GM21786 (cell line): ENCODE measurements around the gene VPREB3.

Source experiments
- ATAC-seq: cut with Tn5 transposase; IDR thresholded peaks from one replicate; pipeline ENCODE4 v1.9.1; 2021; ENCODE audit not compliant: unreplicated experiment

VPREB3 gene

DNA sequence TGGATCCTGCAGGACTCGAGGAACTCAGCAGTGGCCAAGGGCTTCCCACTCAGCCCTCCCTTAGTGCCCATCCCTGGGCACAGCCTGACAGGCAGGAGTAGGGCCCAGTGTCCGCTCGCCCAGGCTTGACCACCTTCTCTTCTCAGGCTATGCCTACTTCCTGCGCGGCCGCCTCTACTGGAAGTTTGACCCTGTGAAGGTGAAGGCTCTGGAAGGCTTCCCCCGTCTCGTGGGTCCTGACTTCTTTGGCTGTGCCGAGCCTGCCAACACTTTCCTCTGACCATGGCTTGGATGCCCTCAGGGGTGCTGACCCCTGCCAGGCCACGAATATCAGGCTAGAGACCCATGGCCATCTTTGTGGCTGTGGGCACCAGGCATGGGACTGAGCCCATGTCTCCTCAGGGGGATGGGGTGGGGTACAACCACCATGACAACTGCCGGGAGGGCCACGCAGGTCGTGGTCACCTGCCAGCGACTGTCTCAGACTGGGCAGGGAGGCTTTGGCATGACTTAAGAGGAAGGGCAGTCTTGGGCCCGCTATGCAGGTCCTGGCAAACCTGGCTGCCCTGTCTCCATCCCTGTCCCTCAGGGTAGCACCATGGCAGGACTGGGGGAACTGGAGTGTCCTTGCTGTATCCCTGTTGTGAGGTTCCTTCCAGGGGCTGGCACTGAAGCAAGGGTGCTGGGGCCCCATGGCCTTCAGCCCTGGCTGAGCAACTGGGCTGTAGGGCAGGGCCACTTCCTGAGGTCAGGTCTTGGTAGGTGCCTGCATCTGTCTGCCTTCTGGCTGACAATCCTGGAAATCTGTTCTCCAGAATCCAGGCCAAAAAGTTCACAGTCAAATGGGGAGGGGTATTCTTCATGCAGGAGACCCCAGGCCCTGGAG lies 29.3 kb upstream of the VPREB3 start:
- ATAC-seq, result no peak

DNA sequence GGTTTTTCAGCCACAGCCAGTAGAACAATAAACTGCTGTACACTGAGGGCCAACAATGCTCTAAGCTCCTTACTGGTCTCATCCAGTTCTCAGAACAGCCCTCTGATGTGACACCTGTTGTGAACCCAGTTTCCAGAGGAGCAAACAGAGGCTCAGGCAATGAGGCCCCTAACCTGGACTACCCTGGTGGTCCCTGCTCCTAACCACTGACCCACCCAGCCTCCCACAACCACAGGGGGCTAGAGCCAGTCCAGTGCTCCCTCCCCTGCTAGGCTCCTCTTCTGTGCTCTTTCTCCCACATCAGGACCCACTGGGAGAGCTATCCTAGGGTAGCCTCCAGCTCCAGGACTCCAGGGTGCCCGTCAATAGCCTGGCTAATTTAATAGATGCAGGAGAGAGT lies 28.5 kb upstream of the VPREB3 start:
- ATAC-seq, result no peak

DNA sequence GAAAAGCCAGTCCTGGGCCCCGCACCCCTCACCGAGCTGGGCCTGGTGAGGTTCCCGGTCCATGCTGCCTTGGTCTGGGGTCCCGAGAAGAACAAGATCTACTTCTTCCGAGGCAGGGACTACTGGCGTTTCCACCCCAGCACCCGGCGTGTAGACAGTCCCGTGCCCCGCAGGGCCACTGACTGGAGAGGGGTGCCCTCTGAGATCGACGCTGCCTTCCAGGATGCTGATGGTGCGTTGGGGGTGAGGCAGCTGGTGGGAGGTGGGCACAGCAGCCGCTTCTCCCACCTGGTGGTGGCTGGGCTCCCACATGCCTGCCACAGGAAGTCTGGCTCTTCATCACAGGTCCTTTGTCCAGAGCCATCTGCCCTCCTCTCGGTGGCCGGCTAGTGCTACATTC lies 28.0 kb upstream of the VPREB3 start:
- ATAC-seq, result no peak

DNA sequence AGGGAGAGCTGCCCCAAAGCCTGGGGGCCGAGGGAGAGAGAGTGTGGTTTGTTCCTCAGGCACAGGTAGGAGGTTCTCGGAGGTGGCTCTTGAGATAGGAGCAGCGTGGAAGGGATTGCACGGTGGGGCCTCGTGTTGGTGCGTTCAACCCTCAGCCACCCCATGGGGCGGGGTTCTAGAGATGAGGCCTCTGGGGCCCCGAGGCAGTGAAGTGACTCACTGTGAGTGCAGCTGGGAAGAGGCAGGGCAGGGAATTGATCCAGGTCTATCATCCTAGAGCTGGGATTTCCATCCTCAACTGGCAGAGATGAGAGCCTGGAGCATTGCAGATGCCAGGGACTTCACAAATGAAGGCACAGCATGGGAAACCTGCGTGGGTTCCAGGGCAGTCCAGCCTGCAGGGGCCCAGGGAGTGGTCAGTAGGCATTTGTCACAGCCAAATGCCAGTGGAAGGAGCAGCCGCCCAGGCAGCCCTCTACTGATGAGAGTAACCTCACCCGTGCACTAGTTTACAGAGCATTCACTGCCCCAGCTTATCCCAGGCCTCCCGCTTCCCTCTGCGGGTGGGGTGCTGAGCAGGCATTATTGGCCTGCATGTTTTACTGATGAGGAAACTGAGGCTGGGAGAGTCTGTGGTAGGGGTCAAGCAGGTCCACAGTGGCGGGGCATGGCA lies 27.4 kb upstream of the VPREB3 start:
- no peak for ATAC-seq

DNA sequence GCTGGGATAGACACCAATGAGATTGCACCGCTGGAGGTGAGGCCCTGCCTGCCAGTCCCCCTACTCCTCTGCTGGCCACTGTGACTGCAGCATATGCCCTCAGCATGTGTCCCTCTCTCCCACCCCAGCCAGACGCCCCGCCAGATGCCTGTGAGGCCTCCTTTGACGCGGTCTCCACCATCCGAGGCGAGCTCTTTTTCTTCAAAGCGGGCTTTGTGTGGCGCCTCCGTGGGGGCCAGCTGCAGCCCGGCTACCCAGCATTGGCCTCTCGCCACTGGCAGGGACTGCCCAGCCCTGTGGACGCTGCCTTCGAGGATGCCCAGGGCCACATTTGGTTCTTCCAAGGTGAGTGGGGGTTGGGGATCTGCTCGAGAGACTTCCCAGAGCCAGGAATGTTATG lies 26.8 kb upstream of the VPREB3 start:
- ATAC-seq, result no peak

DNA sequence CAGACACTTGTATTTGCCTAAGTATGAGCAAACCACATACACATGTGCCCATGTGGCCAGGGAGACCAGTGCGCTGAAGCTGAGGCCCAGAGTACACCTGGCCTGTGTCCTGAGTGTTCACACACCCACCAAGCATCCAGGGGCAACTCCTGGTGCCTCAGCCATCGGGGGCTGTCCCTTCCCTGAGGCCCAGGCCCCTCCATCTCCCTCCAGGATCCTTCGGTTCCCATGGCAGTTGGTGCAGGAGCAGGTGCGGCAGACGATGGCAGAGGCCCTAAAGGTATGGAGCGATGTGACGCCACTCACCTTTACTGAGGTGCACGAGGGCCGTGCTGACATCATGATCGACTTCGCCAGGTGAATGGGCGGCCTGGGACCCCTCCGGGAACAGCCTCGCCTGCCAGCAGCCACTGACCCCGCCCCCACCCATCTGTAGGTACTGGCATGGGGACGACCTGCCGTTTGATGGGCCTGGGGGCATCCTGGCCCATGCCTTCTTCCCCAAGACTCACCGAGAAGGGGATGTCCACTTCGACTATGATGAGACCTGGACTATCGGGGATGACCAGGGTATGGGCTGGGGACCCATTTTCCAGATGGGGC lies 26.0 kb upstream of the VPREB3 start:
- no peak for ATAC-seq

DNA sequence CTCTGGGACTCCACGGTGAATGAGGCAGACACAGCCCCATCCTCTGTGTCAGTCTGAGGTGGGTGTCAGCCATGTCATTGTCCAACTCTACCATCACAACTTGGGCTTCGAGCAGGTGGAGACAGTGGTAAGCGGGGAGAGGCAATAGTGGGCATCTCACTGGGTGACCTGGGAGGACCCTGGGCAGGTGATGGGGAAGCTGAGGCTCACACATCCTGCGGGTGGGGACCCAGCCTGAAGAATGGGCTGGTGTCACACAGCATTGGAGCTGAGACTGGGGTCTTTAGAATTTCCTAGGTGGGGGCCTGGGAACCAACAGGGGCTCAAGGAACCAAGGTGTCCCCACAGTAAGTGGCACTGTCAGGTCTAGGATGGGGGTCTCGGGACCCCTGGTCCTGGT lies 25.5 kb upstream of the VPREB3 start:
- no peak for ATAC-seq

DNA sequence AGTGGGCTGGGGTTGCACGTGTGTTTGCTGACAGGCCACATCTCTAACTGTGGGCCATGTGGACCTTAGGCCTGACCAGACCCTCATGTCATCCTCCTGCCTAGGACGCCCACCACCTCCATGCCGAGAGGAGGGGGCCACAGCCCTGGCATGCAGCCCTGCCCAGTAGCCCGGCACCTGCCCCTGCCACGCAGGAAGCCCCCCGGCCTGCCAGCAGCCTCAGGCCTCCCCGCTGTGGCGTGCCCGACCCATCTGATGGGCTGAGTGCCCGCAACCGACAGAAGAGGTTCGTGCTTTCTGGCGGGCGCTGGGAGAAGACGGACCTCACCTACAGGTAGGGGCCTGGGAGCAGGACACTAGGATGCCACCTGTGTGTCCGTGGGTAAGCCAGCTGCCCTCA lies 24.9 kb upstream of the VPREB3 start:
- ATAC-seq, result no peak

DNA sequence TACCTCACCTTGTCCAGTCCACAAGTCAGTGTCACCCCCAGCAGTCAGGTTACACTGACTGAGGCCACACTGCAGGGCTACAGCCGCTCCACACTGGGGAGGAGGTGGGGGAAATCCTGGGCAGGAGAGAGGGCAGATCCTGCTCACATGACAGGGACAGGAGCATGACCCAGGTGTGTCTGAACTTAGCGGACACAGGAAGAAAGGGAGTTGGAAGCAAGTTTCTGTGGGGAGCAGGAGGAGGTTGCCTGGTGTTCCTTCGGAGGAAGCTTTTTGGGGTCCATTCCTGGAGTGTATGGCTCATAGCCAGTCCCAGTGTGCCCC lies 24.3 kb upstream of the VPREB3 start:
- no peak for ATAC-seq

DNA sequence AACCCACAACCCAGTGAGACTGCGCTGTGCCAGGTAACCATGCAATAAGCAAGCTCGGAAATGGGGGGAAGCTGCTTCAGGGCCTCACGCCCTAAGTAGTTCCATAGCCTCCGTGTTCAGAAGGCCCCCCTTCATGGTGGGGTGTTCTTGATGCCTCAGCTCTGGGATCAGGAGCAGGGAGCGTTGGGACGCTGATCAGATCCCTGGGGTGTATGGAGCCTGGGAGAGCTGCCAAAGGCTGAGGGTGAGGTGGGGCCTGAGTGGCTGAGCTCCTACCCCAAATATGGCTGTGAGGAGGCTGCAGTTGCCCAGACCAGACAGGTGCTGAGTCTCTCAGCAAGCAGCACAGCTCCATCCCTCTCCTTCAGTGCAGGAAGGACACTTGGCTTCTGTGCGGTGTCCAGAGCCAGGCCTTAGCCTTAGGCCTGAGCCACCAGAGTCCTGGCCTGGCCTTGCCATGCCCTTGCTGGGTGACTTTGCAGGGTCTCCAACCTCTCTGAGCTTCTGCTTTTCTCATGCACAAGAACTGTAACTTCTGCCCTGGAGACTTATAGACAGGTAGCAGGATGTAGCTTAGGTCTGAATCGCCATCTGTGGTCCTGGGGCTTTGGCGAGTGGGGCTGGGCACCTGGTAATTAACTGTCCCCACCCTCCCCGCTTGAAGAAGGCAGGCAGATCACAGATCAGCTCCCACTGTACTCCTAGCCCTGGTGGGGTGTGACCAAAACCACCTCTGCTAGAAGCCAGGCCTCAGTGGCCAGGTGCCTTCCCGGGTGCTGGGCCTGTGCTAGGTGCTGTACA lies 23.8 kb upstream of the VPREB3 start:
- ATAC-seq, result no peak

DNA sequence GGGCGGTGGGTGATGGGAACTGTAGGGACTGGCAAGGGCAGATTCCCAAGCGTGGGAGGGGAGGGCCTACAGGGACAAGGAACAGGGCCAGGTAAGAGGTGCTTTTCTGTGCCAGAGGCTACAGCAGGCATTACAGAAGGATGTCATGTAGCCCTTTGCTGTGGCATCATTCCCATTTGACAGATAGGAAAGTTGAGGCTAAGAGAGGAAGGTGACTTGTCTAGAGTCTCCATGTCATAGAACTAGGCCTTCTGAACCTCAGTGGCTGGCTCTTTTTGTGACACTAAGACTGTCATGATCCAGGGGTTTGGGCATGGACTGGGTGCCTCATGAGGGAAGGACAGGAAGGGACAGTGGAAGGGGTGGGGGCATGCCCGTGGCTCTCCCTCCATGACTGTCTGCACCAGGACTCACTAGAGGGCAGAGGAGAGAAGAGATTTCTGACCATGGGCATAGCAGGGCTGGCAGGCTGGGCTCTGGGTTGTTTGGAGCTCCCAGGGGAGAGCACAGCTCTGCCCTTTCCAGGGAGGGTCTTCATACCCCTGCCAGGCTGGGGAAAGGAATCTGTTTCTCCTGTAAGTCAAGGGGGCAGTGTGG lies 21.7 kb upstream of the VPREB3 start:
- ATAC-seq, result no peak

DNA sequence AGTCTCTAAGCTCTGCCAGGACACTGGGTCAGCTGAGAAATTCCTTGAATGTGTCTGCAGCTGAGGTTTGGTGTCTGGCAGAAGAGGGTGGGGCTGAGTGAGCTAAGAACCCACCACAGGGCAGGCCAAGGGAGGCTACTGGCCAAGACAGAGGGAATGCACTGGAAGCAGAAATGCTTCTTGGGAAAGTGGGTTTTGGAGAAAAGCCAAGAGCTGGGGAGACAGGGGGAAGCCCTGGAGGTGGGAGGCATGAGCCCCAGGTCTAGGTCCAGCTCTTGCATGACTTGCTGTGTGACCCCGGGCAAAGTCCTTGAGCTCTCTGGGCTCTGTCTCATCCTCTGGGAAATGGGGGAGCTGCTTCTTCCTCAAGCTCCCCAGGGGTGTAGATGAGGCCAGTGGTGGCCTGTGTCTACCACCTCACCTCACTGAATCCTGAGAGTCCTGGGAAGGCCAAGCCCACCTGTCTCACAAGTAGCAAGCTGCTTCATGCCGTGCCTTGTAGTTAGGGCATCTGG lies 20.8 kb upstream of the VPREB3 start:
- no peak for ATAC-seq

DNA sequence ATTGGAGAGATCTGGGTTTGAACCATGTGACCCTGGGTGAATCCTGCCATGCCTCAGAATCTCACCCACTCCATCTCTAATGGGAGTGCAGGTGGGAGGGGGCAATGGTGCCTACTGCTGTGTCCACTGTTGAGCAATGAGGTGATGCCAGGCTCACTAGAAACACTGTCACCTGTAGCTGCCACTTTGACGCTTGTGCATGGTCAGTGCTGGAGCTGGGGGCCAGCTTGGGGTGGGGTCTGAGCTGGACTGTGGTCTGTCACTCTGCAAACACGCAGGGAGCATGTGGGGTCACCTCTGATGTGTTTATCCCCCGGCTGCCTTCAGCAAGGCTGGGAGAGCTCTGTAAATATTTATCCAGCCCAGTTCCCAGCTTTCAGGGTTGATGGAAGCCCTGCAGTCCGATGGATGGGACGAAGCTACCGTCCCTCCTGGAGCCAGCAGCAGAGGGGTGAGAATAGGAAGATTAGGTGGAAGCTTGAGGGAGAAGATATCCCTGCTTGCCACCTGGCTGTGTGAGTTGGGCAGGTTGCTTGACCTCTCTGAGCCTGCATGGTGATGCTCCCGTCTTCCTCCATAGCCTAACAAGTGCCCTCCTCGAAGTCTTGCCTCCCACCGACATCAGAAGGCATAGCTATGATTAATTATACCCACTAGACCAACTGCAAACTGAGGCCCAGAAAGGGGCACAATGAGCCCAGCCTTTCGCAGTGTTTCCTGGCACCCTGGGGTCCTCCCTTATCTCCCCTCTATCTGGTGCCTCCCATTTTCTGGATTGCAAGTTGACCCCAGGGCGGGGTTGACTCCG lies 20.1 kb upstream of the VPREB3 start:
- ATAC-seq, result no peak

DNA sequence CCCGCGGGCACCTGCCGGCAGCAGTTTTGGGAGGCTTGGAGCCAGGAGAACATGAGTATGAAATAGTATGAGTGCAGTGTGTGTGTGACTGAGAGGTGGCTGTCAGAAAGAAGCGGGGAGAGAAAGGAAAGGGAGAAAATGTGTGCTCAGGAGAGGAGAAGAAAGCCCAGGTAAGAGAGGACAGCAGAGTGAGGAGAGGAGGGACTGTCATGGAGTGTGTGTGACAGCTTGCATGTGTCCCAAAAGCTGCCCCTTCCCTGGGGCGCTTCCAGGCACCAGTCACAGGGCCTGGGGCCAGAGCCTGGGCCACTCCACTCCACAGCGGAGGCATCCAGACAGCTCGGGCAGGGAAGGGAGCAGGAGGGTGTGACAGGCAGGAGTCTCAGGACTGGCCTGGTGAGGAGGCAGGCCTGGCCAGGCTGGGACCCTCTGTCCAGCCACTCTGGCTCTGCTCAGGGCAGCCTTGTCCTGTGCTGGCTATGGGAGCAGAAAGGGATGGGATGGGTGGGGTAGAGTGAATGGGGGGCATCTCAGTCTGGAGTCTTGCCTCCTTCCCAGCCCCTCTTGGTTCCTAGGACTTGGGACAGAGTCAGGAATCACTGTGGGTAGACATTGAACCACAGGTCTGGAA lies 19.4 kb upstream of the VPREB3 start:
- no peak for ATAC-seq

DNA sequence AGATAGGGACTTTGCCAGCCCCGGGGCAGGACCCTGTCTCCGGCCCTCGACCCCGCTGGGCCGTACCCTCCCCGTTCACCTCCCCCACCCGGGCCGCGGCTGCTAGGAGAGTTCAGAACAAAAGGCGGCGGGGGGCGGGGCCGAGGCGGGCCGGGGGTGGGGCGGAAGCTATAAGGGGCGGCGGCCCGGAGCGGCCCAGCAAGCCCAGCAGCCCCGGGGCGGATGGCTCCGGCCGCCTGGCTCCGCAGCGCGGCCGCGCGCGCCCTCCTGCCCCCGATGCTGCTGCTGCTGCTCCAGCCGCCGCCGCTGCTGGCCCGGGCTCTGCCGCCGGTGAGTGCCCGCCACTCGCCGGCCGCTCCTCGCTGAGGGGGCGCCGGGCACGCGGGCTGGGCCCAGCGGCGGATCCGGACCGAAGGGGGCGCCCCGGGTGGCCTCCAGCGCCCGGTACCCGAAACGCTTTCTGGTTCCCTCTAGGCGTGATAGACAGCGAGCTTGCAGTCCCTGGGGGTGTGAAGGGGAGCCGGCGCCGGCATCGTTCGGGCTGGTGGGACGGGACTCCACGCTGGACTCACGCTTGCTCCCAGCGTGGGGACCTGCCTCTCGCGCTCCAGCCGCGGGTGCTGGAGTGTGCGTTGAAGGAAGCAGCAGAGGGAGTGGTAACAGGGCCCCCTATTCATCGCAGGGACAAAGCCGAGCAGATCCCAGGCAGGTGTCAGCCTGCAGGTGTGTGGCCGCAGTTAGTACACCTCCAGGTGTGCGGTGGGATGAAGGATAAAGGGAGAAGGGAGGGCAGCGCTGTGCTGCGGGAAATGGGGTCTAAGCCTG lies 18.6 kb upstream of the VPREB3 start, which contains the start of gene MMP11:
MMP11 (plus strand) TSS at position 201 of the 825 bp plus-strand sequence; CDS start at position 223, 22 bp downstream.
- ATAC-seq, result no peak

DNA sequence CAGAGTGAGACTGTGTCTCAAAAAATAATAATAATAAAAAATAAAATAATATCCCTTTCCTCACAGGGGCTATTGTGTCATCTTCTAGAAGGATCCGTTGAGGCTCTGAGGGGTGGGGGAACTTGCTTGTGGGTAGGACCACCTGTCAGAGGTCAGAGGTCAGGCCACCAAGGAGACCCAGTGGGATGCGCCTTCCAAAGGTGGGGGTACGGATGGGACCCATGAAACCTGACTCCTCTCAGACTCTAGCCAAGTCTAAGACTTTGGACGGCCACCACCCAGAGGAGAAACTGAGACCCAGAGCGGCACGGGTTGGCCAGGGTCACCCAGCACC lies 18.1 kb upstream of the VPREB3 start:
- ATAC-seq, result no peak

DNA sequence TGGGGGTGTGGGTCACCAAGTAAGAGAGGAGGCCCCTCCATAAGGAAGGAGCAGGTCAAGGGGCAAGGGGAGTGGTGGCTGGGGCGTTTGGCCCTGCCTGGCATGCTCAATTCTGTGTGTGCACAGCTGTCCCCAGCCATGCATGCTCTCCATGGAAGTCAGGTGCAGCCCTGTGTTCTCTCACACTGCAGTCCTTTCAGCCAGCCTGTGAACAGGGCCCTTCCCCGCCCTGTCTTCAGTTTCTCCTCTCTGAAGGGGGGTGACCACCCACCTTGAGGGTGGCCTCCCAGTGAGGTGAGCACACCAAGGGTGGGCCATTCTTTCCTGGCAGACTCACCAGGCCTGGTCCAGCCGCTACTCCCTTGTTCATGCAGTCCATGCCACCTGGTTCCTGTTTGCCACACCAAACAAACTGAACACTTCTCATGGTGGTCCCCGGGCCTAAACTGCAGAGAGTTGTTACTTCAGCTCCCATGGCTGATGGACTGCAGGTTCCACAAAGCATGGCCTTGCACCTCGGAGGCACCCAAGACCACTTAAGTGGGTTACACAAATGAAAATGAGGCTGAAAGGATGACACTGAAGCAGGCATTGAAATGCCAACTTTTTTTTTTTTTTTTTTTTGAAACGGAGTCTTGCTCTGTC lies 15.2 kb upstream of the VPREB3 start:
- ATAC-seq, result no peak
